MM.1S (cell line): ENCODE results near the gene AGBL1.

Experiments
- CTCF ChIP-seq: fragments of 300-600 bp; sonication (generic); IDR thresholded peaks from 2 replicates; pipeline ENCODE4 v1.5.1; 2016; ENCODE audit warnings: antibody characterized with exemption, low read length, mixed read lengths
- EZH2 ChIP-seq: fragments of 300-600 bp; sonication (generic); optimal IDR thresholded peaks from 2 replicates; pipeline ENCODE3; 2017; ENCODE audit warnings: low read depth, mild to moderate bottlenecking, antibody characterized with exemption, low read length, mixed read lengths
- EZH2phosphoT487 ChIP-seq: fragments of 300-600 bp; sonication (generic); IDR thresholded peaks from 2 replicates; pipeline ENCODE4 v1.6.1; 2018; ENCODE audit warnings: antibody characterized with exemption, low read length

DNA sequence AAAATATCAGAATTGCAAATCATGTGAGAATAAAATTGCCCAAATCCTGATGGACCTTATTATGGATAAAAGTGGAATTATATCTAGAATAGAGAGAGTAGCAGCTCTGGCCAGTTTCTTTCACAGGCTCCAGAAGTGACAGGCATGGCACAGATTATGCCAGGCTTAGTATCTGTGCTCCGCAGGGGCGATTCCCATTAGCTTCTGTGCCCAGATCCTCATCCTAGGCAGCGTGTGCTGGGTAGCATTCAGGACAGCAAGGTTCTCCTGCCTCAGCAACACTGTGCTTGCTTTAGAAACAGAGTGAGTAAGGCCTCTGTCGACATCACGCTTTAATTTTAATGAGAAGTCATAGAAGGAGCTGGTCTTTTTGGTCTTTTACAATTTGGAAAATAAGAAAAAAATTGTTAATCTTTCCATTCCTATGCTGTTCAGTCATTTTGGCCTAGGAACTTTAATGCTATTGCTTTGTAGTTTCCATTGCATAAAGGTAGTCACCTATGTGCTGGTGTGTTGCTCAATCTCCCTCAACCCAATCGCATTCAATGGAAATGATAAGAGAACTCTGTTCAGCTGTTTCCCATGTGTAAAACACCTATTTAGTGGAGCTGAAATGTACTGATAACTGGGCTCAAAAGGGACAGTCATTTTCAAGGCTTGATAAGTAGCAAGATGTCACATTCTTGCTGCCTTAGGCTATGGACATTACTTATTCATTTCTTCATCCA is 770.1 kb downstream of the AGBL1 start:
- no peak for TF ChIP-seq CTCF
- no peak for TF ChIP-seq EZH2
- TF ChIP-seq EZH2phosphoT487 = no peak
